ENCODE data around the gene MLH3.

- no peak for TF ChIP-seq CTCF (IDR thresholded peaks at IDR 0.05)
- no peak for TF ChIP-seq POLR2A (IDR thresholded peaks at IDR 0.05)
Measured at GRCh38 chr14:74965486-74966153, 85.6 kb downstream of the MLH3 start.
